Suprapubic skin (tissue), 4 donors: ENCODE data around the gene CALN1.

ENCODE experiments used
- POLR2A ChIP-seq, 2 donors: fragments of 450-650 bp; IDR thresholded peaks; one replicate each; pipeline ENCODE4 v1.6.1; 2017; ENCODE audit warnings: antibody characterized with exemption in 2 of 2, mild to moderate bottlenecking in 2 of 2, moderate library complexity in 2 of 2
- POLR2AphosphoS5 ChIP-seq, 3 donors: sonication (generic); formaldehyde crosslinking; IDR thresholded peaks; one replicate each; pipeline ENCODE4 v1.6.1; 2017; ENCODE audit warnings: antibody characterized with exemption in 3 of 3
- TF ChIP-seq, protein P1 (sequence below), 2 donors: fragments of 200-600 bp in 1 of 2; fragments of 450-650 bp in 1 of 2; sonication (generic) in 1 of 2; IDR thresholded peaks; one replicate each; pipeline ENCODE4 v1.5.1; 2016 to 2019; ENCODE audit warnings: antibody characterized with exemption in 2 of 2, mild to moderate bottlenecking in 1 of 2, moderate library complexity in 1 of 2

DNA sequence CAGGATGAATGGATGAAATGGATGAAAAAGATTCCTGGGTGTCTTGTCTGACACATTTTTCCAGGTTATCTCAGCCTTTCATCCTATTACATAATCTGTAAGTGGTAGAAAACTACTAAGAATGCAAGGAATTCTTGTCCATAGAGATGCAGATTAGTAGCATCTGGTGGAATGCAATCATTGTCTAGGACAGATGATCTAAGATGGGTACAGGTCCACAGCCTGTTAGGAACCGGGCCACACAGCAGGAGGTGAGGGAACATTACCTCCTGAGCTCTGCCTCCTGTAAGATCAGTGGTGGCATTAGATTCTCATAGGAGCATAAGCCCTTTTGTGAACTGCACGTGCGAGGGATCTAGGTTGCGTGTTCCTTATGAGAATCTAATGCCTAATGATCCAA, 225.0 kb downstream of the CALN1 start:
- TF ChIP-seq, protein P1, sequence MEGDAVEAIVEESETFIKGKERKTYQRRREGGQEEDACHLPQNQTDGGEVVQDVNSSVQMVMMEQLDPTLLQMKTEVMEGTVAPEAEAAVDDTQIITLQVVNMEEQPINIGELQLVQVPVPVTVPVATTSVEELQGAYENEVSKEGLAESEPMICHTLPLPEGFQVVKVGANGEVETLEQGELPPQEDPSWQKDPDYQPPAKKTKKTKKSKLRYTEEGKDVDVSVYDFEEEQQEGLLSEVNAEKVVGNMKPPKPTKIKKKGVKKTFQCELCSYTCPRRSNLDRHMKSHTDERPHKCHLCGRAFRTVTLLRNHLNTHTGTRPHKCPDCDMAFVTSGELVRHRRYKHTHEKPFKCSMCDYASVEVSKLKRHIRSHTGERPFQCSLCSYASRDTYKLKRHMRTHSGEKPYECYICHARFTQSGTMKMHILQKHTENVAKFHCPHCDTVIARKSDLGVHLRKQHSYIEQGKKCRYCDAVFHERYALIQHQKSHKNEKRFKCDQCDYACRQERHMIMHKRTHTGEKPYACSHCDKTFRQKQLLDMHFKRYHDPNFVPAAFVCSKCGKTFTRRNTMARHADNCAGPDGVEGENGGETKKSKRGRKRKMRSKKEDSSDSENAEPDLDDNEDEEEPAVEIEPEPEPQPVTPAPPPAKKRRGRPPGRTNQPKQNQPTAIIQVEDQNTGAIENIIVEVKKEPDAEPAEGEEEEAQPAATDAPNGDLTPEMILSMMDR (IDR thresholded peaks at IDR 0.05), result no peak
- TF ChIP-seq POLR2AphosphoS5 (IDR thresholded peaks at IDR 0.05) (no peak), POLR2A (IDR thresholded peaks at IDR 0.05) (no peak)
